ENCODE results near the gene MRPL9. TPM values are rescaled to one million over a fixed set of nuclear protein-coding genes. Genes with fewer than 3 reads are reported as not detected.

The MRPL9 gene
- total RNA-seq, 2 donors from 2014 or later: 32.7 to 38.9 TPM

DNA sequence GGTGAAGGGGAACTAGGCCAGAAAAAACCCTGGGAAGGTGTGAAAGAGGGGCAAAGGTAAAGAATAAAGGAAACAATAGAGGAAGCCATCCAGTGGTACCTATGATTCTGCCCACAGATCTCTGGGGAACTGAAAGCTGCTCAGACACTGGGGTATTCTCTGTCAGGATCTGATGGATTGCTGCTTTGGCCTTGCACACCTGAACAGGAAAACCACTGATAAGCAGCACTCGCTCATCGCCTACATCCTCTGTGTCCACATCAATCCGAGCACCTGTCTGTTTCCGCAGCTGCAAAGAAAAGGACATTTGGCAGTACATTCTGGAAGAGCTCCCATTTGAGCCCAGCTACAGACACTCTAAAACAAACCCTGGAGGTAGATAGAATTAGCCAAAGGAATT is 16.6 kb upstream of the MRPL9 start:
- Histone ChIP-seq H3K27ac (no peak overlapping the region), H3K4me3 (no peak overlapping the region), H3K27me3 (no peaks in the 10 kb centered on the region), H3K36me3 (peaks cover 15% of the 10 kb centered on the region), H3K4me1 (no peaks in the 10 kb centered on the region), H3K9me3 (no peaks in the 10 kb centered on the region)
- TF ChIP-seq, protein P1, sequence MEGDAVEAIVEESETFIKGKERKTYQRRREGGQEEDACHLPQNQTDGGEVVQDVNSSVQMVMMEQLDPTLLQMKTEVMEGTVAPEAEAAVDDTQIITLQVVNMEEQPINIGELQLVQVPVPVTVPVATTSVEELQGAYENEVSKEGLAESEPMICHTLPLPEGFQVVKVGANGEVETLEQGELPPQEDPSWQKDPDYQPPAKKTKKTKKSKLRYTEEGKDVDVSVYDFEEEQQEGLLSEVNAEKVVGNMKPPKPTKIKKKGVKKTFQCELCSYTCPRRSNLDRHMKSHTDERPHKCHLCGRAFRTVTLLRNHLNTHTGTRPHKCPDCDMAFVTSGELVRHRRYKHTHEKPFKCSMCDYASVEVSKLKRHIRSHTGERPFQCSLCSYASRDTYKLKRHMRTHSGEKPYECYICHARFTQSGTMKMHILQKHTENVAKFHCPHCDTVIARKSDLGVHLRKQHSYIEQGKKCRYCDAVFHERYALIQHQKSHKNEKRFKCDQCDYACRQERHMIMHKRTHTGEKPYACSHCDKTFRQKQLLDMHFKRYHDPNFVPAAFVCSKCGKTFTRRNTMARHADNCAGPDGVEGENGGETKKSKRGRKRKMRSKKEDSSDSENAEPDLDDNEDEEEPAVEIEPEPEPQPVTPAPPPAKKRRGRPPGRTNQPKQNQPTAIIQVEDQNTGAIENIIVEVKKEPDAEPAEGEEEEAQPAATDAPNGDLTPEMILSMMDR (IDR thresholded peaks at IDR 0.05): no peak
- DNase-seq (ENCODE audit: low spot score): no peak

DNA sequence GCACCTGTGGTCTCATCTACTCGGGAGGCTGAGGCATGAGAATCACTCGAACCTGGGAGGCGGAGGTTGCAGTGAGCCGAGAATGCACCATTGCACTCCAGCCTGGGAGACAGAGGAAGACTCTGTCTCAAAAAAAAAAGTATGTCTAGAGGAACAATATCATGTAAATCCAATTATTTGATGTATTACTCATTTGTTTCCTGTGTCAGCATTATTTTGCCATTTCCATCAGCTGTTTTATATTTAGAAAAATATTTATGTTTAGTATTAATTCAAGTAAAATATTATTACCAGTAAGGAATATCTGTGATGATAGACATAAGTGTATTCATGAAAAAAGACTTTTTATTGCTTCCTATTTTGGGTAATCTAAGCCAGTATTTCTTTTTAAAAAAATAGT is 14.0 kb upstream of the MRPL9 start:
- Histone ChIP-seq H3K36me3 (peaks cover 15% of the 10 kb centered on the region), H3K27me3 (no peaks in the 10 kb centered on the region), H3K4me3 (no peak overlapping the region), H3K4me1 (no peaks in the 10 kb centered on the region), H3K27ac (no peak overlapping the region), H3K9me3 (no peaks in the 10 kb centered on the region)
- DNase-seq (ENCODE audit: low spot score): no peak
- TF ChIP-seq, protein P1 (IDR thresholded peaks at IDR 0.05): no peak

DNA sequence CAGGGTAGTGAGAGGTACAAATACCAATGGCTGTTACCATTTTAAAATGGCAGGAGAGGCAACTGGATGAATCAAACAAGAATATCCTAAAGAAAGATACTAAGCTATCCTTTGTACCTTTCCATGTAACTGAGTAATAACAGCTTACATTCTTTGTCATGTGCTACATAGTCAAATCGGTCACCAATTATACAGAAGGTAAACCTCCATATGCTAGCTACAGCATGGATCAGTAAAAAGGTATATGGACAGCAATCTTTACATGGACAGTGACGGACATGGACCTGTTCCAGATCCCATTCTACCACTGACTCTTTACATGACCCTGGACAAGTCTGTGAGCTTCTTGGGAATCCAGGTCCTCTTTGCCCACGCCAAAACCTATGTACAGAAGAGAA is 13.4 kb upstream of the MRPL9 start:
- Histone ChIP-seq H3K9me3 (no peaks in the 10 kb centered on the region), H3K27ac (no peak overlapping the region), H3K27me3 (no peaks in the 10 kb centered on the region), H3K4me3 (no peak overlapping the region), H3K4me1 (no peaks in the 10 kb centered on the region), H3K36me3 (peaks cover 13% of the 10 kb centered on the region)
- TF ChIP-seq, protein P1 (IDR thresholded peaks at IDR 0.05): no peak
- no peak for DNase-seq (ENCODE audit: low spot score)

DNA sequence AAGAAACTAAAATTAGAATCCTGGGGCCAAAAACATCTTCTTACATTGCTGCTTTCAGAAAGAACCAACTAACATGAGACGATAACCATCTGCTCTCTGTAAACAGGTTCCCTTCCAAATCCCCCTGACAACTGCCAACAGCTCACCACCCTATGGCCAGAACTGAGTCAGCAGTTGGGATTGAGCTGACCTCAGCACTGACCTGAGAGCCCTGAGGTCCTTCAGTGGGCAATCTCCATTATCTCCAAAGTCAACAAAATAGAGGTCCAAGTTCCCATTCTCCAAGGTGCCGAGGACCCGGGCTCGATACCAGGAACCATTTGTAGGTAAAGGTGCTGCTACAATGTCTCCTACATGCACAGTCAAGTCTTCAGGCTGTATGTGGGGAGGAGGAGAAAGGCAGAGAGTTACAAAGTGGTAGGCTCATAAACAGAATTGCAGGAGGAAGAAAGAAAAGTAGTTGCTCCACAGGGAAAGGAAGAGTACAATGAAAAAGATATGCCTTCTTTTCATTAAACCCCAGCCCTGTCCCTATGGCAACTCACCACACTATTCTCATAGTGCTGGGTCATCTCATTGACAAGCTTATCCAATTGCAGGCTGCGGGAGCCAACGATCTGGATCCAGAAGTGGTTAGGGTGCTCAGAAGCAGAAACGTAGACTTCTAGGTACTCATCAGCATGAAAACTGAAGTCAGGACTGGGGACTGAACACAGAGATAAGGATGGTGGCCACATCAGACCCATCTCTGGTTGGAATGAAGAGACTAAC is 12.8 kb upstream of the MRPL9 start:
- DNase-seq (ENCODE audit: low spot score): no peak
- Histone ChIP-seq H3K36me3 (peaks cover 8% of the 10 kb centered on the region), H3K27ac (no peak overlapping the region), H3K4me3 (no peak overlapping the region), H3K27me3 (no peaks in the 10 kb centered on the region), H3K9me3 (no peaks in the 10 kb centered on the region), H3K4me1 (no peaks in the 10 kb centered on the region)
- TF ChIP-seq, protein P1 (IDR thresholded peaks at IDR 0.05): no peak

DNA sequence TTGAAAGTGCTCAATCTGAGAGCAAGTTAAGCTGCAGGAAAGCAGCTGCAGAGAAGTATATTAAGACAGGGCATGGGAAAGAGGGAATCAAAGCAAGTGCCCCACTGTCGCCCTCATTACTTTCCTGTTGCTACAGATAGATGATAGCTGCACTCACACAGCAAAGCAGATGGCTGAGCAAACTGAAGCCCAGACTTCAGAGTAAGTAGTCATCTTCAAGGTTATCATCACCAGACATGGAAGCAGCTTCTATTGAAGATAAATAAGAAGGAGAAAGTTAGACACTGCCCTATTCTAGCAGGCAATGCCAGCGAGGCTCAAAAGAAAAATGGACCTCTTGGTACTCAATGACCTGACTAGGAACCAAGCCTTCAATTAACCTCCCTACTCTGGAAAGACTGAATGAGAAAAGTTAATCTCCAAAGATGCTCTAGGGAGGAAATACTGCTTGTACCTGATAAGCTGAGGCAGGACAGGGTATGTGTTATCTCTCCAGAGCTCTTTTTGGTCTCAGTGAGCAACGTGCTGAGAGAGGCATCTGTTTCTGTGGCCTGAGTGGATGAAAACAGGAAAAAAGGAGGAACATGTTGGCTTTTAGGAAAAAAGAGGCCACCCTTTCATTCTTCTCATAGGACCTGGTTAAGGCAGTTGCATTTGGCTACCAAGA is 11.1 kb upstream of the MRPL9 start:
- no peaks in the 10 kb centered on the region for H3K27me3 ChIP-seq
- no peaks in the 10 kb centered on the region for H3K36me3 ChIP-seq
- TF ChIP-seq, protein P1 (IDR thresholded peaks at IDR 0.05): no peak
- no peaks in the 10 kb centered on the region for H3K9me3 ChIP-seq
- no peak overlapping the region for H3K4me3 ChIP-seq
- no peak for DNase-seq (ENCODE audit: low spot score)
- no peak overlapping the region for H3K27ac ChIP-seq
- no peaks in the 10 kb centered on the region for H3K4me1 ChIP-seq

Measured in right atrium auricular region (tissue), 2 donors.